HepG2 (cell line): ENCODE measurements around the gene CSRNP3. TPM values are rescaled to one million over a fixed set of nuclear protein-coding genes. Genes with fewer than 3 reads are reported as not detected.

ENCODE experiments used
- ATAC-seq: fragments of 200-7000 bp; cut with Tn5 transposase; 3 replicates; pipeline ENCODE4 v1.9.1; 2020; ENCODE audit warnings: mild to moderate bottlenecking, moderate library complexity
- BruUV-seq: library from RNA; stranded (reverse); fragments of 400-500 nt; replicated peaks from 2 replicates; lab custom pipeline; 2021; lab: Mats Ljungman, UMichigan
- CTCF ChIA-PET: fragments of 300-600 bp; formaldehyde crosslinking; extraction: SDS; loops from one replicate; lab custom pipeline; 2021; ENCODE audit warnings: low total read pairs, inconsistent platforms, low intra/inter-chr PET ratio; lab: Yijun Ruan, JAX
- POLR2A ChIA-PET: fragments of 350-600 bp; sonication (Branson Sonifier 250); formaldehyde crosslinking; loops from one replicate; lab custom pipeline; 2020; ENCODE audit warnings: antibody characterized with exemption, inconsistent platforms; lab: Yijun Ruan, JAX
- DNase-seq: peaks from one replicate; pipeline ENCODE4 v3.0.0-alpha.2; 2015; ENCODE audit warnings: low spot score
- FAIRE-seq: peaks from 3 replicates; lab custom pipeline; 2011; peaks lifted over from hg19 to GRCh38; lab: Jason Lieb, UNC
- H2AFZ ChIP-seq: one replicate; pipeline ENCODE4 v1.6.1; 2011; ENCODE audit warnings: low read length, inconsistent platforms
- H3K27ac ChIP-seq: fragments of 300-600 bp; 3 replicates; pipeline ENCODE4 v1.8.0; 2011; ENCODE audit warnings: mixed run types, mild to moderate bottlenecking, mixed read lengths, low read length, inconsistent platforms; ENCODE audit not compliant: insufficient read depth; ENCODE audit errors: extremely low read length
- H3K27me3 ChIP-seq, 2 experiments: fragments of 200-600 bp in 1 of 2; 2 replicates in 1 of 2; 3 replicates in 1 of 2; pipeline versions ENCODE4 v1.6.0 to v1.8.0; 2011; ENCODE audit warnings: low read length in 2 of 2, mild to moderate bottlenecking in 2 of 2, moderate library complexity in 2 of 2, inconsistent platforms in 1 of 2; ENCODE audit not compliant: insufficient read depth in 2 of 2, control insufficient read depth in 1 of 2
- H3K36me3 ChIP-seq, 2 experiments: fragments of 200-600 bp in 1 of 2; replicated peaks in 1 of 2; 2 replicates in 1 of 2; 3 replicates in 1 of 2; pipeline versions ENCODE4 v1.5.1 to v1.8.0; 2011; ENCODE audit warnings: low read length in 2 of 2, inconsistent platforms in 1 of 2; ENCODE audit not compliant: insufficient read depth in 2 of 2, control insufficient read depth in 1 of 2
- H3K4me1 ChIP-seq: 2 replicates; pipeline ENCODE4 v1.5.1; 2012; ENCODE audit warnings: low read length, inconsistent platforms; ENCODE audit not compliant: insufficient read depth
- H3K4me2 ChIP-seq: 2 replicates; pipeline ENCODE4 v1.6.0; 2011; ENCODE audit warnings: low read depth, low read length, inconsistent platforms
- H3K4me3 ChIP-seq, 3 experiments: fragments of 200-600 bp in 1 of 3; sonication (generic), shearing (Covaris generic) in 1 of 3; replicated peaks in 1 of 3; 2 replicates each; pipeline ENCODE4 v1.5.1; 2011 to 2016; ENCODE audit warnings: low read length in 3 of 3, inconsistent platforms in 2 of 3, low read depth in 2 of 3, mild to moderate bottlenecking in 2 of 3, control low read depth in 1 of 3, mixed read lengths in 1 of 3; ENCODE audit not compliant: insufficient read depth in 1 of 3
- H3K79me2 ChIP-seq: one replicate; pipeline ENCODE4 v1.6.1; 2011; ENCODE audit warnings: low read length, inconsistent platforms; ENCODE audit not compliant: insufficient read depth
- H3K9ac ChIP-seq: 2 replicates; pipeline ENCODE4 v1.6.0; 2011; ENCODE audit warnings: mild to moderate bottlenecking, low read depth, low read length, inconsistent platforms; ENCODE audit not compliant: insufficient read depth
- H3K9me3 ChIP-seq: 2 replicates; pipeline ENCODE4 v1.5.1; 2012; ENCODE audit warnings: mild to moderate bottlenecking, low read length
- H4K20me1 ChIP-seq: 2 replicates; pipeline ENCODE4 v1.6.0; 2011; ENCODE audit warnings: inconsistent platforms, mild to moderate bottlenecking, low read length, moderate library complexity; ENCODE audit not compliant: insufficient read depth
- MBD4 ChIP-seq: IDR thresholded peaks from 2 replicates; pipeline ENCODE4 v1.6.1; 2012; ENCODE audit warnings: low read length, inconsistent platforms, borderline replicate concordance
- PHF21A ChIP-seq: sonication (generic); formaldehyde crosslinking; IDR thresholded peaks from 2 replicates; pipeline ENCODE4 v1.5.0; 2020; ENCODE audit warnings: mild to moderate bottlenecking, missing genetic modification reagents
- ZEB1 ChIP-seq: IDR thresholded peaks from 2 replicates; pipeline ENCODE4 v1.6.1; 2012; ENCODE audit warnings: mild to moderate bottlenecking, low read depth, inconsistent platforms; ENCODE audit not compliant: insufficient replicate concordance
- ZNF160 ChIP-seq: sonication (generic); formaldehyde crosslinking; IDR thresholded peaks from 2 replicates; pipeline ENCODE4 v1.8.0; 2022; ENCODE audit warnings: mild to moderate bottlenecking, inconsistent platforms, missing genetic modification reagents
- WGBS: methylation state at CpG from one replicate; pipeline ENCODE4 v1.1.6; 2017; ENCODE audit warnings: low lambda C conversion rate; 5-methylcytosine and 5-hydroxymethylcytosine counted together
- in situ Hi-C: cut with HindIII; loops from 2 replicates; pipeline ENCODE4 v1.10.0; 2017; ENCODE audit warnings: low pct_unique_long_range_greater_than_20kb; ENCODE audit not compliant: extremely low pct_ligation_motif_present
- intact Hi-C: fragments of 100-400 bp; cut with micrococcal nuclease; formaldehyde crosslinking; loops from one replicate; pipeline ENCODE4 v1.10.0; 2022; ENCODE audit not compliant: unreplicated experiment
- polyA plus RNA-seq, 8 experiments: library from polyadenylated mRNA; depleted of rRNA in 3 of 8; stranded (reverse) in 7 of 8; unstranded in 1 of 8; fragments of >200 nt; fragmentation: Illumina TruSeq in 4 of 8; extraction: Trizol in 4 of 8; gene quantifications; 2 replicates each; pipeline versions ENCODE4 v1.2.1 to v1.2.3, GENCODE V29; 2011 to 2016; ENCODE audit warnings: low read depth in 4 of 8, missing spikeins in 1 of 8, mixed read lengths in 1 of 8; ENCODE audit not compliant: insufficient read depth in 1 of 8
- total RNA-seq, 5 experiments: library from RNA; depleted of rRNA; stranded (reverse); fragments of >200 nt; fragmentation: Illumina TruSeq; extraction: Trizol; gene quantifications; 2 replicates each; pipeline ENCODE4 v1.2.3, GENCODE V29; 2016; ENCODE audit warnings: low read depth in 1 of 5

The CSRNP3 gene
- total and polyA plus RNA-seq, 2 of the 13 experiments (the other 11 are each of a cell fraction or from before 2014, with no cell fraction given) = not detected

- H4K20me1 ChIP-seq = no peaks in the 10 kb centered on the region
- H2AFZ ChIP-seq = no peak overlapping the region
- H3K4me2 ChIP-seq = no peak overlapping the region
- no peak for TF ChIP-seq ZEB1
- TF ChIP-seq, all 625 proteins: peak for 0
- no peak for FAIRE-seq
- POLR2A ChIA-PET = no interaction called here
- WGBS = 8% methylated on average over 1 of the region's 1 CpG
- Histone ChIP-seq H3K4me1 (no peaks in the 10 kb centered on the region), H3K4me3 (no peak overlapping the region), H3K36me3 (no peaks in the 10 kb centered on the region), H3K9ac (no peak overlapping the region), H3K27me3 (no peaks in the 10 kb centered on the region), H3K79me2 (no peaks in the 10 kb centered on the region), H3K27ac (no peak overlapping the region), H3K9me3 (no peaks in the 10 kb centered on the region)
- BruUV-seq = no TSS peak
- in situ Hi-C loops = no loop called here
- intact Hi-C loops = no loop called here
- ATAC-seq = no peak
- DNase-seq = no peak
- CTCF ChIA-PET = no interaction called here
These were observed 34.5 kb upstream of the CSRNP3 start for GRCh38 chr2:165434865-165435496.

- no peak overlapping the region for H2AFZ ChIP-seq
- H4K20me1 ChIP-seq = no peaks in the 10 kb centered on the region
- FAIRE-seq = no peak
- H3K4me3 ChIP-seq = no peak overlapping the region
- intact Hi-C loops (no loop called here), in situ Hi-C loops (no loop called here)
- H3K4me1 ChIP-seq = no peaks in the 10 kb centered on the region
- ATAC-seq = no peak
- no peak overlapping the region for H3K27ac ChIP-seq
- no peak for TF ChIP-seq ZNF160
- TF ChIP-seq MBD4 = no peak
- no peak for TF ChIP-seq PHF21A
- no peaks in the 10 kb centered on the region for H3K79me2 ChIP-seq
- H3K36me3 ChIP-seq = no peaks in the 10 kb centered on the region
- no TSS peak for BruUV-seq
- no peak for DNase-seq
- POLR2A ChIA-PET = no interaction called here
- no peak overlapping the region for H3K4me2 ChIP-seq
- CTCF ChIA-PET = no interaction called here
- H3K9ac ChIP-seq = no peak overlapping the region
- H3K9me3 ChIP-seq = no peaks in the 10 kb centered on the region
- no peaks in the 10 kb centered on the region for H3K27me3 ChIP-seq
- 2% methylated on average over 1 of the region's 1 CpG for WGBS
These were observed 33.9 kb upstream of the CSRNP3 start for GRCh38 chr2:165435611-165436010.
